Measurements from ENCODE around the gene ZFYVE27. TPM values are rescaled to one million over a fixed set of nuclear protein-coding genes. Genes with fewer than 3 reads are reported as not detected.

Gene ZFYVE27
- total and polyA plus RNA-seq, 9 donors: 14.4 to 30.1 (median 25.6) TPM

- 91 to 95% (median 94%) methylated on average over 3 of the region's 3 CpGs for WGBS, 3 donors
- DNase-seq: no peak
- H3K27me3 ChIP-seq: no peaks in the 10 kb centered on the region
- H3K36me3 ChIP-seq: no peaks in the 10 kb centered on the region
- no peak for TF ChIP-seq CTCF (IDR thresholded peaks at IDR 0.05)
- TF ChIP-seq POLR2A (IDR thresholded peaks at IDR 0.05): no peak
- no peak for TF ChIP-seq EP300 (IDR thresholded peaks at IDR 0.05)
- H3K4me3 ChIP-seq: no peak overlapping the region
- no peak overlapping the region for H3K27ac ChIP-seq
- intact Hi-C loops (cut with DNase I): no loop called here
- H3K9me3 ChIP-seq: no peaks in the 10 kb centered on the region
- no peaks in the 10 kb centered on the region for H3K4me1 ChIP-seq (ENCODE audit: insufficient read depth)
Measured at GRCh38 chr10:97763947-97764346, 27.0 kb downstream of the ZFYVE27 start.

- Histone ChIP-seq H3K9me3 (no peaks in the 10 kb centered on the region), H3K4me1 (ENCODE audit: insufficient read depth) (no peaks in the 10 kb centered on the region), H3K4me3 (no peak overlapping the region), H3K36me3 (no peaks in the 10 kb centered on the region), H3K27ac (no peak overlapping the region), H3K27me3 (no peaks in the 10 kb centered on the region)
- 77 to 85% (median 83%) methylated on average over 7 of the region's 7 CpGs for WGBS, 3 donors
- TF ChIP-seq CTCF (IDR thresholded peaks at IDR 0.05): no peak
- TF ChIP-seq EP300 (IDR thresholded peaks at IDR 0.05): no peak
- no peak for TF ChIP-seq POLR2A (IDR thresholded peaks at IDR 0.05)
- no peak for DNase-seq
- intact Hi-C loops (cut with DNase I): no loop called here
Measured at GRCh38 chr10:97764519-97764931, 27.6 kb downstream of the ZFYVE27 start.

- Histone ChIP-seq H3K27me3 (no peaks in the 10 kb centered on the region), H3K36me3 (no peaks in the 10 kb centered on the region), H3K4me3 (no peak overlapping the region), H3K4me1 (ENCODE audit: insufficient read depth) (no peaks in the 10 kb centered on the region), H3K27ac (no peak overlapping the region), H3K9me3 (no peaks in the 10 kb centered on the region)
- no peak for DNase-seq
- WGBS, 3 donors: 82 to 85% (median 83%) methylated on average over 14 to 15 of the region's 15 CpGs
- TF ChIP-seq EP300 (IDR thresholded peaks at IDR 0.05): no peak
- no peak for TF ChIP-seq CTCF (IDR thresholded peaks at IDR 0.05)
- no peak for TF ChIP-seq POLR2A (IDR thresholded peaks at IDR 0.05)
- intact Hi-C loops (cut with DNase I): no loop called here
Measured at GRCh38 chr10:97765201-97765600, 28.3 kb downstream of the ZFYVE27 start.

- TF ChIP-seq CTCF (IDR thresholded peaks at IDR 0.05): no peak
- no peak for TF ChIP-seq EP300 (IDR thresholded peaks at IDR 0.05)
- TF ChIP-seq POLR2A (IDR thresholded peaks at IDR 0.05): no peak
- H3K36me3 ChIP-seq: no peaks in the 10 kb centered on the region
- DNase-seq: no peak
- no peaks in the 10 kb centered on the region for H3K4me1 ChIP-seq (ENCODE audit: insufficient read depth)
- no peak overlapping the region for H3K27ac ChIP-seq
- 74 to 88% (median 78%) methylated on average over 13 of the region's 13 CpGs for WGBS, 3 donors
- no peaks in the 10 kb centered on the region for H3K27me3 ChIP-seq
- no peaks in the 10 kb centered on the region for H3K9me3 ChIP-seq
- H3K4me3 ChIP-seq: no peak overlapping the region
- intact Hi-C loops (cut with DNase I): no loop called here
Measured at GRCh38 chr10:97766106-97766810, 29.3 kb downstream of the ZFYVE27 start.

Data from ovary (tissue), 9 donors.